ENCODE measurements around the gene ETNPPL.

ETNPPL gene

DNA sequence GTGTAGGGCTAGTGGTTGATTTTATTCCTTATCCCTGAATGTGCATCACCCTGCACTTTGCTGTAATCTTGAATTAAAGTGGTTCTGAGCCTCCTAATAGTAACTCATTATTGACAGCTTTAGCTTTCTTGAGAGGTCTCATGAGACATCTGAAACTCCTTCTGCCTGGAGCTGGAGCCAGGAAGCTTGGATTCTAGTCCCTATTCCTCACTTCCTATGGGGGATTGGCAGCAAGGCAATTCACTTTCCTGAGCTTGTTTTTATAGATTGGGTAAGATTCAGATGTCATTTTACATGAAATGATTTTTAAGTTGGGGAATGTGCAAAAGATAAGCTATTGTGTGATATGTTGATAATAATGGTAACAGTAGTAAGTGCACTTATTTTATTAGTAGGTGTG lies 17.1 kb upstream of the ETNPPL start:
- Histone ChIP-seq H3K27ac (ENCODE audit: low read depth, low read length) (no peak overlapping the region), H3K36me3 (ENCODE audit: low read length) (no peaks in the 10 kb centered on the region)

DNA sequence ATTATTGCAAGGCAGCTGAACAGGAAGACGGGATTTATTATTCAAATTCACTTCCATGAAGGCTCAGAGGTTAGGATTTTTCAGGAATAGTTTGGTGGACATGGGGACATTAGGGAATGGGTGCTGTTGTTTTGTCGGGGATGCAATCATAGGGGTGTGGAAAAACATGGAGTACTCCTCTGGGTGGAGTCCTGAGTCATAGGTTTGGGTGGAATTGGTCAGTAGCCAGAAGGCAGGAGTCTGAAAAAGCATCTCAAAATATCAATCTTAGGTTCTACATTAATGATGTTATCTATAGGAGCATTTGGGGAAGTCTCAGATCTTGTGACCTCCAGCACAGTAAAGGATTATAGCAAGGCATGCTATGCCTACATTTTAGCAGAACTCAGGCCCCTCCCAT lies 14.5 kb upstream of the ETNPPL start:
- H3K4me2 ChIP-seq (ENCODE audit: low read depth, low read length, poor library complexity, severe bottlenecking): no peak overlapping the region
- no peak for TF ChIP-seq EZH2phosphoT487 (conservative IDR thresholded peaks at IDR 0.05; ENCODE audit: low read length)
- TF ChIP-seq, protein P1, sequence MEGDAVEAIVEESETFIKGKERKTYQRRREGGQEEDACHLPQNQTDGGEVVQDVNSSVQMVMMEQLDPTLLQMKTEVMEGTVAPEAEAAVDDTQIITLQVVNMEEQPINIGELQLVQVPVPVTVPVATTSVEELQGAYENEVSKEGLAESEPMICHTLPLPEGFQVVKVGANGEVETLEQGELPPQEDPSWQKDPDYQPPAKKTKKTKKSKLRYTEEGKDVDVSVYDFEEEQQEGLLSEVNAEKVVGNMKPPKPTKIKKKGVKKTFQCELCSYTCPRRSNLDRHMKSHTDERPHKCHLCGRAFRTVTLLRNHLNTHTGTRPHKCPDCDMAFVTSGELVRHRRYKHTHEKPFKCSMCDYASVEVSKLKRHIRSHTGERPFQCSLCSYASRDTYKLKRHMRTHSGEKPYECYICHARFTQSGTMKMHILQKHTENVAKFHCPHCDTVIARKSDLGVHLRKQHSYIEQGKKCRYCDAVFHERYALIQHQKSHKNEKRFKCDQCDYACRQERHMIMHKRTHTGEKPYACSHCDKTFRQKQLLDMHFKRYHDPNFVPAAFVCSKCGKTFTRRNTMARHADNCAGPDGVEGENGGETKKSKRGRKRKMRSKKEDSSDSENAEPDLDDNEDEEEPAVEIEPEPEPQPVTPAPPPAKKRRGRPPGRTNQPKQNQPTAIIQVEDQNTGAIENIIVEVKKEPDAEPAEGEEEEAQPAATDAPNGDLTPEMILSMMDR (IDR thresholded peaks at IDR 0.05; ENCODE audit: insufficient read depth, low read length, poor library complexity, severe bottlenecking): no peak
- H3K9me2 ChIP-seq (replicated peaks; ENCODE audit: insufficient read depth, low read length): no peaks in the 10 kb centered on the region
- no peaks in the 10 kb centered on the region for H3K79me2 ChIP-seq (ENCODE audit: insufficient read depth, low read length)
- no peaks in the 10 kb centered on the region for H3K27me3 ChIP-seq (ENCODE audit: low read length)
- H4K20me1 ChIP-seq (ENCODE audit: low read depth, low read length): no peaks in the 10 kb centered on the region
- H3K9me3 ChIP-seq (ENCODE audit: insufficient read depth, low read length): no peaks in the 10 kb centered on the region
- H3K9ac ChIP-seq (ENCODE audit: low read length): no peak overlapping the region
- no peak overlapping the region for H3K4me3 ChIP-seq (ENCODE audit: insufficient read depth, low read length, poor library complexity, severe bottlenecking)
- H3K36me3 ChIP-seq (ENCODE audit: low read length): no peaks in the 10 kb centered on the region
- no peak overlapping the region for H2AFZ ChIP-seq (ENCODE audit: low read depth, low read length, severe bottlenecking)
- no peaks in the 10 kb centered on the region for H3F3A ChIP-seq (ENCODE audit: insufficient read depth)
- no peak overlapping the region for H3K27ac ChIP-seq (ENCODE audit: low read depth, low read length)

More for the DNA sequence above, 17.1 kb upstream of the ETNPPL start:
- Histone ChIP-seq H3K9ac (ENCODE audit: low read length) (no peak overlapping the region), H3K27me3 (ENCODE audit: low read length) (no peaks in the 10 kb centered on the region), H2AFZ (ENCODE audit: low read depth, low read length, severe bottlenecking) (no peak overlapping the region), H3K4me2 (ENCODE audit: low read depth, low read length, poor library complexity, severe bottlenecking) (no peak overlapping the region), H4K20me1 (ENCODE audit: low read depth, low read length) (no peaks in the 10 kb centered on the region), H3K9me2 (replicated peaks; ENCODE audit: insufficient read depth, low read length) (no peaks in the 10 kb centered on the region), H3K79me2 (ENCODE audit: insufficient read depth, low read length) (no peaks in the 10 kb centered on the region), H3K4me3 (ENCODE audit: insufficient read depth, low read length, poor library complexity, severe bottlenecking) (no peak overlapping the region), H3F3A (ENCODE audit: insufficient read depth) (no peaks in the 10 kb centered on the region), H3K9me3 (ENCODE audit: insufficient read depth, low read length) (no peaks in the 10 kb centered on the region)
- TF ChIP-seq EZH2phosphoT487 (conservative IDR thresholded peaks at IDR 0.05; ENCODE audit: low read length): no peak
- TF ChIP-seq, protein P1 (IDR thresholded peaks at IDR 0.05; ENCODE audit: insufficient read depth, low read length, poor library complexity, severe bottlenecking): no peak

DNA sequence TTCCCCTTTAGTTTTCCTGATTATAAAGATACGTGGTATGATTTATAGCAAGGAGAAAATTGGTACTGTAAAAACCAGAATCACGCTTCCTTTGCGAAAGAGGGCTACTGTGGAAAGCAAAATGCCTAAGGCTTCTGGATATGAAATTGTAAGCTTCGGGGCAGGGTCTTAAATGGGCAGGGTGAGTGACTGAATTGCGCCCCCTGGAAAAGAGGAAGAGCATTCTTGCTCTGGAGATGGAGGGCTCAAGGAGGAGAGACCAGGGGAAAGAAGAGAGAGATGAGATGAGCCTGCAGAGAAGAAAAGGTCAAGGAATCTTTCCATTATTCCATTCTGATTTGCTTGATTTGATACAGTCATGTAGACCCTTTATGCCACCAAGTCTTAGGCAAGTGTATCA lies 13.1 kb upstream of the ETNPPL start:
- Histone ChIP-seq H3K9ac (ENCODE audit: low read length) (no peak overlapping the region), H3K27me3 (ENCODE audit: low read length) (no peaks in the 10 kb centered on the region), H3K4me2 (ENCODE audit: low read depth, low read length, poor library complexity, severe bottlenecking) (no peak overlapping the region), H3K79me2 (ENCODE audit: insufficient read depth, low read length) (no peaks in the 10 kb centered on the region), H3F3A (ENCODE audit: insufficient read depth) (no peaks in the 10 kb centered on the region), H3K36me3 (ENCODE audit: low read length) (no peaks in the 10 kb centered on the region), H3K9me2 (replicated peaks; ENCODE audit: insufficient read depth, low read length) (no peaks in the 10 kb centered on the region), H2AFZ (ENCODE audit: low read depth, low read length, severe bottlenecking) (no peak overlapping the region), H3K4me3 (ENCODE audit: insufficient read depth, low read length, poor library complexity, severe bottlenecking) (no peak overlapping the region), H4K20me1 (ENCODE audit: low read depth, low read length) (no peaks in the 10 kb centered on the region), H3K9me3 (ENCODE audit: insufficient read depth, low read length) (no peaks in the 10 kb centered on the region), H3K27ac (ENCODE audit: low read depth, low read length) (no peak overlapping the region)
- TF ChIP-seq EZH2phosphoT487 (conservative IDR thresholded peaks at IDR 0.05; ENCODE audit: low read length): no peak
- TF ChIP-seq, protein P1 (IDR thresholded peaks at IDR 0.05; ENCODE audit: insufficient read depth, low read length, poor library complexity, severe bottlenecking): no peak

Measured in SU-DHL-6 (cell line).